Body of pancreas (tissue), 4 donors: ENCODE results near the gene ZNF134.

Source experiments
- POLR2A ChIP-seq, 3 donors: fragments of 450-650 bp; IDR thresholded peaks; one replicate each; pipeline ENCODE4 v1.6.1; 2016; ENCODE audit warnings: antibody characterized with exemption in 3 of 3, mild to moderate bottlenecking in 2 of 3
- TF ChIP-seq, protein P1 (sequence below), 7 experiments: fragments of 450-650 bp in 4 of 7; fragments of 200-600 bp in 3 of 7; sonication (generic) in 3 of 7; IDR thresholded peaks; one replicate each; pipeline ENCODE4 v1.5.1; 2016 to 2019; ENCODE audit warnings: antibody characterized with exemption in 7 of 7

- TF ChIP-seq, protein P1, sequence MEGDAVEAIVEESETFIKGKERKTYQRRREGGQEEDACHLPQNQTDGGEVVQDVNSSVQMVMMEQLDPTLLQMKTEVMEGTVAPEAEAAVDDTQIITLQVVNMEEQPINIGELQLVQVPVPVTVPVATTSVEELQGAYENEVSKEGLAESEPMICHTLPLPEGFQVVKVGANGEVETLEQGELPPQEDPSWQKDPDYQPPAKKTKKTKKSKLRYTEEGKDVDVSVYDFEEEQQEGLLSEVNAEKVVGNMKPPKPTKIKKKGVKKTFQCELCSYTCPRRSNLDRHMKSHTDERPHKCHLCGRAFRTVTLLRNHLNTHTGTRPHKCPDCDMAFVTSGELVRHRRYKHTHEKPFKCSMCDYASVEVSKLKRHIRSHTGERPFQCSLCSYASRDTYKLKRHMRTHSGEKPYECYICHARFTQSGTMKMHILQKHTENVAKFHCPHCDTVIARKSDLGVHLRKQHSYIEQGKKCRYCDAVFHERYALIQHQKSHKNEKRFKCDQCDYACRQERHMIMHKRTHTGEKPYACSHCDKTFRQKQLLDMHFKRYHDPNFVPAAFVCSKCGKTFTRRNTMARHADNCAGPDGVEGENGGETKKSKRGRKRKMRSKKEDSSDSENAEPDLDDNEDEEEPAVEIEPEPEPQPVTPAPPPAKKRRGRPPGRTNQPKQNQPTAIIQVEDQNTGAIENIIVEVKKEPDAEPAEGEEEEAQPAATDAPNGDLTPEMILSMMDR (IDR thresholded peaks at IDR 0.05), result no peak
- TF ChIP-seq POLR2A (IDR thresholded peaks at IDR 0.05), result no peak
Observed at GRCh38 chr19:57572415-57572947, 41.6 kb upstream of the ZNF134 start.
